ENCODE results near the gene MRPL19. TPM values are rescaled to one million over a fixed set of nuclear protein-coding genes. Genes with fewer than 3 reads are reported as not detected.

The MRPL19 gene
- 56.5 and 60.0 TPM in 2 replicates for total RNA-seq (2013; cell fraction: nucleolus; rRNA removed)
- 54.1 and 60.4 TPM in 2 replicates for total RNA-seq (2014; rRNA removed)
- total RNA-seq (2014; rRNA removed; fragmentation: Illumina TruSeq; extraction: Trizol): 42.1 and 46.8 TPM in 2 replicates
- total RNA-seq (2021): 62.1 and 63.0 TPM in 2 replicates
- 14.5 TPM for polyA plus RNA-seq (2011; ENCODE audit: low read depth)
- 63.1 and 105 TPM in 2 replicates for polyA plus RNA-seq (2011; rRNA removed)
- 17.8 and 19.2 TPM in 2 replicates for polyA plus RNA-seq (2011; cell fraction: cytosol; rRNA removed)
- 18.9 and 21.4 TPM in 2 replicates for polyA plus RNA-seq (2011; cell fraction: nucleus; rRNA removed)
- polyA plus RNA-seq (2012): 18.3 and 24.9 TPM in 2 replicates
- polyA plus RNA-seq (2014; fragmentation: Illumina TruSeq; extraction: Trizol): 43.7 and 55.7 TPM in 2 replicates
- 10 to 100 TPM; 13.1 to 17.9 TPM for polyA plus RNA-seq (2014; fragmentation: Nextera tagmentation; extraction: Ambion mirVana)
- polyA plus RNA-seq (2014; rRNA removed): 52.7 and 63.0 TPM in 2 replicates
- 10 to 100 TPM; 89.7 to 99.0 TPM for polyA plus RNA-seq (2016; fragmentation: Nextera tagmentation; extraction: Ambion mirVana)
- polyA minus RNA-seq (2011; rRNA and poly(A)+ RNA removed): 21.8 and 27.0 TPM in 2 replicates
- 9.9 and 12.6 TPM in 2 replicates for polyA minus RNA-seq (2011; cell fraction: cytosol; rRNA and poly(A)+ RNA removed)
- 56.1 and 87.4 TPM in 2 replicates for polyA minus RNA-seq (2011; cell fraction: nucleus; rRNA and poly(A)+ RNA removed)
- Bru-seq, nascent RNA: percentile 78 among the genes with signal in this experiment
- percentile 85 among the genes with signal in this experiment for BruChase-seq, experiment 1, labeled RNA remaining after a 6-hour chase
- BruChase-seq, experiment 2, labeled RNA remaining after a 2-hour chase: percentile 85 among the genes with signal in this experiment
- long read RNA-seq, experiment 1, transcript MRPL19-202 (6 exons, 3,479 nt): major isoform, 60 of 72 reads
- long read RNA-seq, experiment 1, partial matches to known transcripts: 7 of 72 reads
- long read RNA-seq, experiment 1, other reads (novel, unspliced or antisense): 3 of 72 reads
- long read RNA-seq, experiment 2, transcript MRPL19-202 (6 exons, 3,479 nt): major isoform, 545 of 605 reads
- long read RNA-seq, experiment 2, transcript MRPL19-205 (5 exons, 744 nt): minor isoform, 9 of 605 reads
- long read RNA-seq, experiment 2, transcript MRPL19-201 (6 exons, 693 nt): minor isoform, 5 of 605 reads
- long read RNA-seq, experiment 2, partial matches to known transcripts: 20 of 605 reads
- long read RNA-seq, experiment 2, other reads (novel, unspliced or antisense): 21 of 605 reads

GRCh38 chr2:75646583-75647425 lies at the start of gene MRPL19:
TSS of gene MRPL19 (plus strand) at chr2:75646783. CDS start at chr2:75646808, 25 bp downstream.
- peak within 1 kb of the TSS; percentile 98 for H2AFZ ChIP-seq (ENCODE audit: control insufficient read depth, low read depth, low read length)
- in situ Hi-C loops (cut with MboI) (no loop called here), intact Hi-C loops (cut with micrococcal nuclease; ENCODE audit: unreplicated experiment) (loop anchor here (2.0 kb wide), 1 partner anchor 64 kb away; the partner anchor contains the start of gene GCFC2)
- SMC1A ChIA-PET (ENCODE audit: uncharacterized antibody, unreplicated experiment): interaction anchor here (0.8 to 3.2 kb wide), 10 partner anchors 10 to 589 kb away, joined by 3 to 21 read pairs (median 4); partner anchors contain the start of gene GCFC2
- H4K20me1 ChIP-seq (ENCODE audit: control insufficient read depth, insufficient read depth): no peaks in the 10 kb centered on the region
- H3K27me3 ChIP-seq (replicated peaks in 1 of 2; ENCODE audit: control insufficient read depth in 2 of 2, insufficient read depth in 2 of 2, low read length in 1 of 2): no peaks in the 10 kb centered on the region
- peak; percentile 95 for FAIRE-seq
- H3K4me1 ChIP-seq (ENCODE audit: control insufficient read depth, insufficient read depth, low read length): no peaks in the 10 kb centered on the region
- H3K4me3 ChIP-seq: peak within 1 kb of the TSS; percentile 92
- peaks cover 1 to 13% of the 10 kb centered on the region in 2 experiments; a peak in 3 of 4 replicates for H3K36me3 ChIP-seq (ENCODE audit: control insufficient read depth in 2 of 2, insufficient read depth in 2 of 2, low read length in 1 of 2)
- CTCF ChIA-PET: interaction anchor here (0.8 to 5.8 kb wide), 13 partner anchors 9 to 810 kb away, joined by 3 to 49 read pairs (median 5); partner anchors contain the start of gene GCFC2
- peak within 1 kb of the TSS; percentile 91 for H3K9ac ChIP-seq (ENCODE audit: control insufficient read depth, insufficient read depth, low read length)
- H3K27ac ChIP-seq (ENCODE audit: control insufficient read depth, insufficient read depth): peak within 1 kb of the TSS; percentile 83
- no peaks in the 10 kb centered on the region for H3K9me3 ChIP-seq (replicated peaks; ENCODE audit: control insufficient read depth, insufficient read depth, low read length)
- RAD21 ChIA-PET (ENCODE audit: unreplicated experiment): interaction anchor here (1.0 to 1.2 kb wide), 3 partner anchors 10 to 31 kb away, joined by 3 to 5 read pairs (median 3); no protein-coding TSS in a partner anchor
- ATAC-seq: peak; percentile 97
- peaks cover 24% of the 10 kb centered on the region for H3K79me2 ChIP-seq (ENCODE audit: control insufficient read depth, insufficient read depth, low read length)
- peak; percentile 70 for DNase-seq (ENCODE audit: low read depth, low spot score)
- peak within 1 kb of the TSS; percentile 73 for H3K4me2 ChIP-seq (ENCODE audit: control insufficient read depth, insufficient read depth)
- WGBS (ENCODE audit: insufficient coverage, insufficient replicate concordance, low lambda C conversion rate, missing lambda C conversion rate): under 1% methylated on average over 60 of the region's 60 CpGs
- BruUV-seq (replicated peaks): no TSS peak
- POLR2A ChIA-PET: interaction anchor here (0.9 to 2.0 kb wide), 4 partner anchors 10 to 64 kb away, joined by 3 to 7 read pairs (median 4); partner anchors contain the start of gene GCFC2
- TF ChIP-seq SMC3 (IDR thresholded peaks at IDR 0.05; ENCODE audit: borderline replicate concordance, low read length): no peak
- TF ChIP-seq ZBTB33 (IDR thresholded peaks at IDR 0.05): peak; percentile 58; the same call in 1 of the 2 replicates
- no peak for TF ChIP-seq NFIC (IDR thresholded peaks at IDR 0.05; ENCODE audit: low read depth, low read length)
- TF ChIP-seq KLF5 (IDR thresholded peaks at IDR 0.05; ENCODE audit: partially characterized antibody): no peak
- TF ChIP-seq, protein P1, sequence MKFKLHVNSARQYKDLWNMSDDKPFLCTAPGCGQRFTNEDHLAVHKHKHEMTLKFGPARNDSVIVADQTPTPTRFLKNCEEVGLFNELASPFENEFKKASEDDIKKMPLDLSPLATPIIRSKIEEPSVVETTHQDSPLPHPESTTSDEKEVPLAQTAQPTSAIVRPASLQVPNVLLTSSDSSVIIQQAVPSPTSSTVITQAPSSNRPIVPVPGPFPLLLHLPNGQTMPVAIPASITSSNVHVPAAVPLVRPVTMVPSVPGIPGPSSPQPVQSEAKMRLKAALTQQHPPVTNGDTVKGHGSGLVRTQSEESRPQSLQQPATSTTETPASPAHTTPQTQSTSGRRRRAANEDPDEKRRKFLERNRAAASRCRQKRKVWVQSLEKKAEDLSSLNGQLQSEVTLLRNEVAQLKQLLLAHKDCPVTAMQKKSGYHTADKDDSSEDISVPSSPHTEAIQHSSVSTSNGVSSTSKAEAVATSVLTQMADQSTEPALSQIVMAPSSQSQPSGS (IDR thresholded peaks at IDR 0.05; ENCODE audit: low read length): no peak
- TF ChIP-seq, protein P2, sequence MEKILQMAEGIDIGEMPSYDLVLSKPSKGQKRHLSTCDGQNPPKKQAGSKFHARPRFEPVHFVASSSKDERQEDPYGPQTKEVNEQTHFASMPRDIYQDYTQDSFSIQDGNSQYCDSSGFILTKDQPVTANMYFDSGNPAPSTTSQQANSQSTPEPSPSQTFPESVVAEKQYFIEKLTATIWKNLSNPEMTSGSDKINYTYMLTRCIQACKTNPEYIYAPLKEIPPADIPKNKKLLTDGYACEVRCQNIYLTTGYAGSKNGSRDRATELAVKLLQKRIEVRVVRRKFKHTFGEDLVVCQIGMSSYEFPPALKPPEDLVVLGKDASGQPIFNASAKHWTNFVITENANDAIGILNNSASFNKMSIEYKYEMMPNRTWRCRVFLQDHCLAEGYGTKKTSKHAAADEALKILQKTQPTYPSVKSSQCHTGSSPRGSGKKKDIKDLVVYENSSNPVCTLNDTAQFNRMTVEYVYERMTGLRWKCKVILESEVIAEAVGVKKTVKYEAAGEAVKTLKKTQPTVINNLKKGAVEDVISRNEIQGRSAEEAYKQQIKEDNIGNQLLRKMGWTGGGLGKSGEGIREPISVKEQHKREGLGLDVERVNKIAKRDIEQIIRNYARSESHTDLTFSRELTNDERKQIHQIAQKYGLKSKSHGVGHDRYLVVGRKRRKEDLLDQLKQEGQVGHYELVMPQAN (conservative IDR thresholded peaks at IDR 0.05): no peak; the same call in none of the 2 replicates
- peak; percentile 95 for TF ChIP-seq HCFC1 (IDR thresholded peaks at IDR 0.05; ENCODE audit: low read length)
- no peak for TF ChIP-seq BRCA1 (IDR thresholded peaks at IDR 0.05; ENCODE audit: low read depth, low read length)
- no peak for TF ChIP-seq ATF7 (IDR thresholded peaks at IDR 0.05; ENCODE audit: low read depth)
